NCI-H460 (cell line): Measurements from ENCODE around the gene NPPA. TPM values are rescaled to one million over a fixed set of nuclear protein-coding genes. Genes with fewer than 3 reads are reported as not detected.

ENCODE experiments used
- DNase-seq: peaks from one replicate; pipeline ENCODE4 v3.0.0-alpha.2; 2016; ENCODE audit warnings: low read depth; ENCODE audit errors: extremely low read depth
- total RNA-seq: library from RNA; depleted of rRNA; stranded (reverse); fragments of >200 nt; shearing (Covaris generic); gene quantifications from 2 replicates; pipeline ENCODE4 v1.2.3, GENCODE V29; 2014

The NPPA gene
- total RNA-seq, 1 experiment from 2014 or later, result not detected

- DNase-seq, result no peak
These were observed 27.0 kb upstream of the NPPA start for GRCh38 chr1:11874624-11875023.

DNA sequence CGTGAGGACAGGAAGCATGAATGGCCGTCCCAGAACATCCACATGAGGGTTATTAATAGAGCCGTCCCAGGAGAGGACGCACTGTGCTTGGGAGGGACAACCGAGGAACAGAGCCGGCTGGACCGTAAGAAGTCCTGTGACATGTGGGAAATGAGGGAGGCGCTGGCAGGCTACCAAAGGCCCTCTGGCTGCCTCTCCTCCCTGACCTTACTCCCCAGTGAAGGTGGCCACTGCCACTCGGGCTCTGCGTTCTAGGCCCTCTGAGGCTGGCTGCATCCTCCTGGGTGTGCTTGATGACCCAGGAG, 26.6 kb upstream of the NPPA start:
- DNase-seq, result no peak

DNA sequence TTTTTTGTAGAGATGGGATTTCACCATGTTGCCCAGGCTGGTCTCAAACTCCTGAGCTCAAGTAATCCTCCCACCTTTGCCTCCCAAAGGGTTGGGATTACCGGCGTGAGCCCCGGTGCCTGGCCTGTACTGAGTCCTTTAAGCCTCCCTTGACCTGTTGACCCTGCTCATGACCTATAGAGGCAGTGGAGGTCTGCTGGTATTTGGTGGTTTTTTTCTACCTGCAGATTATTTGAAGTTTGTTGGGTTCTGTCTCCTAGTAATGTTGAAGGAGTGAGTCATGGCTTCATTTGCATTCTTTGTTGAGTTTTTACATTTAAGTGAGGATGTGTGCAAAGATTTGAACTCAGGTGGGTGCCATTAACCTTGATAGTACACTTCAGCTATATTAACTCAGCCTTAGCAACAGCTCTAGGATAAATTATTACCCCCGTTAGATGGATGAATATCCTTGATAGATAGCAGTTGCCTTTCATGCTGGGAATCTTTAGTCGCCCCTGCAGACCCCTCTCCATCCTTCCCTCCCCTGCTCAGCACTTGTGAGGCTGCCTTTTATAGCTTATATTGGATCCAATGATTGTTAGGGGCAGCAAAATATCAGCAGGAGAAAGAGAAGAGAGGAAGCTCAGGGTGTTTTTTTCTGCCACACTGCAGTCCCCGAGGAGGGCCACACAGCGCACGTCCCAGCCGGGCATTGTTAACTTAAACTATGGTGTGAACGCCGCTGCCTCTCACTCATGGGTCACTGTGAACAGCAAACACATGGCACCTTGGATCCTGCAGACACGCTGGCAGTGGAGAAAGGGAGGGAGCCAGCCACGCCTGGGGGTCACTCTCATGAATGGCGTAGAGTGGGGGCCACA, 26.0 kb upstream of the NPPA start:
- DNase-seq, result no peak

- no peak for DNase-seq
These were observed 25.0 kb upstream of the NPPA start for GRCh38 chr1:11872545-11872944.

GRCh38 chr1:11869650-11870207, 22.1 kb upstream of the NPPA start:
- DNase-seq, result no peak

DNA sequence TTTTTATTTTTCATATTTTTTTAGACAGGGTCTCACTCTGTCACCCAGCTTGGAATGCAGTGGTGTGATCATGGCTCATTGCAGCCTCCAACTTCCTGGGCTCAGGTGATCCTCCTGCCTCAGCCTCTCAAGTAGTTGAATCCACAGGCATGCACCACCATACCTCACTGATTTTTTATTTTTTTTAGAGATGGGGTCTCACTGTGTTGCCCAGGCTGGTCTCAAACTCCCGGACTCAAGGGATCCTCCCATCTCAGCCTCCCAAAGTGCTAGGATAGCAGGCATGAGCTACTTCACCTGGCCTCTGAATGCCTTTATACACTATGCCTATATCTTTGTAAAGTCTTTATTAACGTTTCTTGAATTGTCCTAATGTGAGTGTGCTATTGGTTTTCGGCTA, 21.5 kb upstream of the NPPA start:
- no peak for DNase-seq

GRCh38 chr1:11868331-11868980, 20.9 kb upstream of the NPPA start:
- DNase-seq, result no peak

DNA sequence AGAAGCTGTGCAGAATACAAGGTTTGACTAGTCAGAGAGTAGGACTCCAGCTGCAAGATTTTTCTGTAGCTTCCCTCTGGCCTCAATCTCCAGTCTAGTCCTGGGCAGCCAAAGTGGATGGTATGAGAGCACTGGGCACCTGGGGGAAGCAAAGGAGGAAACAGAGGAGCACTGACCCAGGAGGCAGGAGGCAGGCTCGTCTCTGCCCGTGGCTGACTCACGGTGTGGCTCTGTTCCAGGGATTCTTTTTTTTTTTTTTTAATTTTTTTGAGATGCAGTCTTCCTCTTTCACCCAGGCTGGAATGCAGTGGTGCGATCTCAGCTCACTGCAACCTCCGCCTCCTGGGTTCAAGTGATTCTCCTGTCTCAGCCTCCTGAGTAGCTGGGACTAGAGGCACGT, 15.3 kb upstream of the NPPA start:
- DNase-seq, result no peak

DNA sequence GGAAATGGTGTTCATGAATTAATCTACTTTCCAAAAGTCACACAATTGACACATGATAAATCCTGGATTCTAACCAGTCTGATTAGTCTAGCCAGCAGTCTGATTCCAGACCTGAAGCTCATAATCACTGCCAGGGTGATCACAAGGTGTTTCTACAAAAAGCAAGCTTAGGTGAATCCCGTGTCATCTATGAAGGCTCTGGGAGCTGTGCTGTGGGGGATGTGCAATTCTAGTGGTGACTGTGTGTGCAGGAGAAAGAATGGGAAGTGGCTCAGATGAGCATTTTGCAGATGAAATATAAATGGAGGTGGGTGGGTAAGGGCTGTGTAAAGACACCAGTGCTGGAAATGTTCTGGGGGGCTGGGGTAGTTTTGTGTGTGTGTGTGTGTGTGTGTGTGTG, 13.0 kb upstream of the NPPA start:
- DNase-seq, result no peak

DNA sequence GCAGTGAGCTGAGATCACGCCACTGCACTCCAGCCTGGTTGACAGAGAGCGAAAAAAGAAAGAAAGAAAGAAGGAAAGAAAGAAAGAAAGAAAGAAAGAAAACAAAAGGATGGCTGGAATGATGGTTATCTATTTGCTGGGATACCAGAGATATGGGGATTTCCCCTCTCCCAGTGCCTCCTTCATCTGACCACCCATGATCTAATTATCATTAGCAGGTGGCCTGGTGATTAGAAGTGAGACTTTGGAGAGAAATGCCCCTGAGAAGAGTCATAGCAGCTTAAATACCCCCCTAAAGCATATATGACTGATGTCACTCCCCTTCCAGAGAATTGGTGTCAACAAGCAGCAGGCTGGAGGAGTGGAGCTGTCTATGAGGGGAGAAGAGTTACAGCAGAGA, 12.5 kb upstream of the NPPA start:
- DNase-seq, result no peak

DNA sequence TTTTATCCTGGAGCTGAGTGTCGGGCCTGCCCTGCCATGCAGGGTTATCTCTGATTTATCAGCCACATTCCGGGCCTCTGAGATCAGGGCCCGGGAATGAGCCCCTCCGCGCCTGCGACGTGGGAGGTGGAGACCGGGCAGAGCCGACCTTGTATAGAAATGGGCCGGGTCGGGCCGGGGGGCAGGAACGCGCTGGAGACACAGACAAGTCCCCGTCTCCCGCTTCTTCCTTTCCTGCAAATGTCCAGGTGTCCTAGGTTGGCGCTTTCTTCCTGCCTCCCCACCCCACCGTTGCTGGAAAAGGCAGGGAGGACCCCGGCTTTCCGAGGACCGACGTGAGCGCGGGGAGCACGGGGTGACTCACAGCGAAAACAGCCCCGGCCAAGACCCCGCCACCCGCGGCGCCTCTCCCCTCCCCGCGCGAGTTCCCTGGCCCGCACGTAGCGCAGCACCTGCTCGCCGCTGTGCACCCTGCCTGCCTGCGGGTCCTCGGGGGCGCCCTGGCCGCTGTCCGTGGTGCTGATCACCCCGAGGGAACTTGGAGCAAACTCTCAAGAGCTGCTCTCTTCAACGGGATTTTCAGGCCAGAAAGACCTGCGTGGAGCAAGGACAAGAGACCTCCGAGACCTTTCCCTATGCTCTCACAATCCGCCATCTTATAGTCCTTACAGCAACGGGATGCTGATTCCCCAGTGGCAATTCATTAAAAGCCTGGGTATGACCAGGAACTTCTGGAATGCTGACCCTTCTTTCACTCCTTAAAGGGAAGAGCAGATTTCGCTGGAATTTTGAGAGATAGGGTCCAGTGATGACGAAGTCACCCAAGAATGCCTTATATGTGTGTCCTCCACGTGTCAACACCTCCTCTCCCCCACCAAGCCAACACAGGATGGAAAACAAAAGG, 11.6 kb upstream of the NPPA start:
- peak; percentile 41 for DNase-seq

DNA sequence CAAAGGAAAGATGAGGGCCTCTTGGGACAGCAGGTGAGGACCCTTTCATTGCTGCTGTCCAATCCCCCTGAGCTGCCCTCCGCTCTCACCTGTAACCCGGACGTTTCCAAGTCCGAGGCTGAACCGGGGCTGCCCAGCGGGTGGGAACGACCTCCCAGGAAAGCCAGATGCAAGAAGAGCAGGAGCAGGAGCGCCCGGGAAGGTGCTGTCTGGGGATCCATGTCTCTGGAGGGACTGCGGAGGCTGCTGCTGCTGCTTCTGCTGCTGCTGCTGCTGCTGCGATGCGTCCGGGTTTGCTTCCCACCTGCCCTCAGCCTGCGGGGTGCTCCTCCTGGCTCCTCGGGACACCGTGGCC, 11.0 kb upstream of the NPPA start, which contains the start of gene NPPB:
NPPB (minus strand) TSS at position 333 of the 355 bp plus-strand sequence; CDS start at position 221, 112 bp downstream.
- no peak for DNase-seq

GRCh38 chr1:11858158-11858557, 10.6 kb upstream of the NPPA start:
- no peak for DNase-seq

GRCh38 chr1:11857164-11857851, 9.7 kb upstream of the NPPA start:
- DNase-seq, result no peak

DNA sequence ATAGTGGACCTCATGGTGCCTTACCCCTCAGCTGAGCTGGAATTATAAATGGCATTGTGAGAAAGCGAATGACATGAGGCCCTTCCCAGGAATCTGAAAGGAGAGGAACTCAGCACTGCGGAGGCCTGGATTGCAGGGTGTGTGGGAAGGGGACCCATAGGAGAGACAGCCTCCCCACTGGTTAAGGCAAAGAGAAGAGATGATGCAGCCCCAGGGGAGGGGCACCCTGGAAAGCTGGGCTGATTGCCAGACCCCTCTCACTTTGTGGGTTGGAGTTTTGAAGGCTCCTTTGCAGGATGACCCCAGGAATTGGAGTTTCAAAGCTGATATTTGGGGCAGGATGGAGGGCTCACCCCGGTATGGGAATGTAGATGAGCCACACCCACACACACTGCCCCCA, 9.1 kb upstream of the NPPA start:
- no peak for DNase-seq

GRCh38 chr1:11855430-11855829, 7.8 kb upstream of the NPPA start:
- no peak for DNase-seq

DNA sequence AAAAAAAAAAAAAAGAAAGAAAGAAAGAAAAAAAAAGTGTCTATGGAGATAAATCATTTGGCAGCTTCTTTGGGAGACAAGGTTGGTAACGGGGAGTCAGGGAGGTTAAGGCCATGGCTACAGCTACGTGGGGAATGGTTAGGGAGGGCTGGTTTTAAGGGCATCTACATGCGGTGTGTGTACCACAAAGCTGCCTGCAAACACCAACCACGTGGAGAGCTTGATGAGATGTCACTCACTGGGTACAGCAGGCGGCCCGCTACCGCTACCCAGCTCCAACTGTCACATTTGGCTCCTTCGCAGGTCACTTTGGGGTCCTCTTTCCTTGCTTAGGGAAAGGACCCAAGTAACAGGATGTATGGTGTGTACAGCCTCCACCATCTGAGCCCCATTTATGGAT, 6.9 kb upstream of the NPPA start:
- DNase-seq, result no peak

- no peak for DNase-seq
These were observed 3.6 kb upstream of the NPPA start for GRCh38 chr1:11851180-11851579.

DNA sequence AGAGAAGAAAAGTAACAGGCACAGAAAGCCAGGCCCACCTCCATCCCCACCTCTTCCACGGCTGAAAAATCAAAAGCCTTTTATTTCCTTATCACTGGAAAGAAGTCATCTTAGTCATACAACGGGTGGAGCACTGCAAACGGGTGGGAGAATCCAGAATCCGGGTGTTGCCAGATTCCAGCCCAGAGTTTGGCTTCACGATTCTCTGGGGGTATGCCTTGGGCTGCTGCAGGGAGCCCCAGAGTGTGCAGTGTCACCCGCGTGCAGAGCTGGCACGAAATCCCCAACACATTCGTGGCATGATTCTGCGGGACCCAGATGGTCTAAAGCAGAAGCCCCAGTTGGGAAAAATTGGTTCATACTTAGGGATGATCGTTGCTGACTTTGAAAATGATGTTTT, 2.6 kb upstream of the NPPA start:
- no peak for DNase-seq

DNA sequence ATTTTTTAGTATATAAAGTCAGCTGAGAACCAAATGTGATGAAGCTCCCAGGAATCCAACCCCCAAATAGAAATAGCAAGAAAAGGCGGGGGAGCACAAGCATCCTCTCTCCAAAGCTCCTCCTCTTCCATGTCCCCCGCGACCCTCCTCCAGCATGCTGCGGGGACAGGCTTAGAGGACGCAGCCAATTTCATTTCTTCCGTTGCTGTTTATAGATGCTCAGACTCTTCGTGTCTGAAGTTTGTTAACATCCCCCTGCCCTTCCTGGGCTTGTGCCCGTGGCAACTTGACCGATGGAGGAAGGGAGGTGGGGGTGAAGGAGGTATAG, 754 bp upstream of the NPPA start:
- no peak for DNase-seq
